GM12873 (cell line): ENCODE results near the gene ENGASE.

Experiments used
- CTCF ChIP-seq: IDR thresholded peaks from 2 replicates; pipeline ENCODE4 v1.5.1; 2012; ENCODE audit warnings: low read depth, mild to moderate bottlenecking, moderate library complexity, low read length, control low read depth; ENCODE audit not compliant: insufficient read depth; ENCODE audit errors: missing control alignments

The ENGASE gene

DNA sequence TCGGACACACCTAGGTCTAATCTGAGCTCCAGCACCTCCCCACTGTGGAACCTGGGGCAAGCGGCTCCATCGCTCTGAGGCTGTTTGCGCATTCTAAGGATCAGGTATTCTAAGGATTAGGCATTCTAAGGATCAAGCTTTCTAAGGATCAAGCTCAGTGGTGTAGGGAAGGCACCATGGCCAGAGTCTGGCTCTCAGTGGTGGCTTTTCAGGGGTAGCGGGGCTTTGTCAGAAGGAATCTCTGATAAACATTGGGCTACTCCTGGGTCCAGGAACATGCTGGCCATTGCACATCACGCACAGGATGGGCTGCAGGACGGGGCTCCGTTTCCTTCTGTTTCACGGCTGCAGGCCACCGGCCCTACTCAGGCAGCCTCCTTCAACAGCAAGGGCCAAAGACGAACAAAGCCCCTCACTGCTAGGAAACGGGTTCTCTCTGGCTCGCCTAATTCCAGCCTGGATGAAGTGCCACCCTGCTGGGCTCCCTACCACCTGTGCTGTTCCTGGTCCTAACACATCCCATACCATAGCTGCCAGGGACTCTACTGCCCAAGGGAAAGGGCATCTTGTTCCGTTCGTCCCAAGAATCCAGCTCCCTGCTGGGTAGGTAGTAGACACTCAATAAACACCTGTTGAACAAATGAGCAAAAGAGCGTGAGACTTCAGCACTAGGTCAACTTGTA is 45.2 kb upstream of the ENGASE start:
- no peak for TF ChIP-seq CTCF

GRCh38 chr17:79031996-79032875 is 42.4 kb upstream of the ENGASE start:
- no peak for TF ChIP-seq CTCF

DNA sequence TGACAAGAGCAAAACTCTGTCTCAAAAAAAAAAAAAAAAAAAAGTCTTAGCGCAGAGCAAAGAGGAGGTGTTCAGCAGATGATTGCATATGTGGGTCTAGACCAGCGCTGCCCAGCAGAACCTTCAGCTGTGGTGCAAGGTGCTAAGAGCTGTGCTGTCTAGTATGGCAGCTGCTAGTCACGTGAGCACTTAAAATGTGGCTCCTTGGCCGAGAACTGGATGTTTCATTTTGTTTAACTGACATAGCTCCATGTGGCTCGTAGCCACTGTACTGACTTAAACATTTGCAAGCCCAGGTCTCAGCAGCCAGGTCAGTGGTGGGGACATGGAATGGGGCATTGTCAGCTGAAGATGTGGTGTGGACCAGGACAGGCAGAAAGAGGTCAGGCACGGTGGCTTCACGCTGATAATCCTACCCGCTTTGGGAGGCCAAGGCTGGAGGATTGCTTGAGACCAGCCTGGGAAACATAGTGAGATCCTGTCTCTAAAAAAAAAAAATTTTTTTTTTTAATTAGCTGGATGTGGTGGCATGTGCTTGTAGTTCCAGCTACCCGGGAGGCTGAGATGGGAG is 41.5 kb upstream of the ENGASE start:
- TF ChIP-seq CTCF: no peak

DNA sequence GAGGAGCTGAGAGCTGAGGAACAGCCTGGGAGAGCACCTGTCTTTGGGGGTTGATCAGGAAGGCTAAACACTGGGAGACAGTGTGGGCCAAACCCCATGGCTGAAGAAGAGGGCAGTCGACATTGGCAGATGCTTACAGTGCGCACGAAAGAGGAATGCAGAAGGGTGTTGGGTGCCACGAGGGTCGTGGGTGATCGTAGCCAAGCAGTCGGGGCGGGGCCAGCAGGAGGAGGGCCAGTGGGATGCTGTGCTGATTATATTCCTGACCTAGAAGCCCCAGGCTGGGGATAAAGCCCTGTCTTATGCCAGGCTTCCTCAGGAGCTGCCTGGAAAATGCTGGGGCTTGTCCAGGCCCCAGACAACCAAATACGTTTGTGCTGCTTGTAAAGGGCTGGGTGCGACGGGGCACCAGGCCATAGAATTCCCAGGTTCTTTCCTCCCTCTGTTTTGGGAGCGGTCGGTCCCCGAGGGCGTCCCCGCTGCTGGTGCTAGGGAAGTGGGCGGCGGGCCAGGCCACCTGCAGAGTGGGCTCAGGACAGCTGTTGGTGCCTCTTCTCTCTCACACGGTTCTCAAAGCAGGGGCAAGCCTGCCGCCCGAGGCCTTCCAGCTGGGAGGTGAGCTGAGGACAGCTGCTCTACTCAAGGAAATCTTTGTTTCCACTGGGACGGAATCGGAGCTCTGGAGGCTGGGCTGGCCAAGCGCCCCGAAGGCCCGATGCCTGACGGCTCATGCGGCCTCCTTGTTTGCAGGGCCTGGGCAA is 40.7 kb upstream of the ENGASE start:
- no peak for TF ChIP-seq CTCF

GRCh38 chr17:79034931-79035485 is 39.6 kb upstream of the ENGASE start:
- no peak for TF ChIP-seq CTCF

- no peak for TF ChIP-seq CTCF
These were observed 38.9 kb upstream of the ENGASE start for GRCh38 chr17:79035686-79036085.
